ENCODE data around the gene LIPJ.

GRCh38 chr10:88583584-88583957 lies 3.0 kb upstream of the LIPJ start:
- no peak for TF ChIP-seq EP300 (IDR thresholded peaks at IDR 0.05; ENCODE audit: borderline replicate concordance)
- TF ChIP-seq YY1 (IDR thresholded peaks at IDR 0.05; ENCODE audit: low read depth) = no peak
- TF ChIP-seq CREB1 (IDR thresholded peaks at IDR 0.05; ENCODE audit: low read depth) = no peak
- TF ChIP-seq, protein P1, sequence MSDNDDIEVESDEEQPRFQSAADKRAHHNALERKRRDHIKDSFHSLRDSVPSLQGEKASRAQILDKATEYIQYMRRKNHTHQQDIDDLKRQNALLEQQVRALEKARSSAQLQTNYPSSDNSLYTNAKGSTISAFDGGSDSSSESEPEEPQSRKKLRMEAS (IDR thresholded peaks at IDR 0.05) = no peak
- TF ChIP-seq EGR1 (IDR thresholded peaks at IDR 0.05) = no peak
- no peak for TF ChIP-seq TAF1 (IDR thresholded peaks at IDR 0.05; ENCODE audit: low read depth)
- TF ChIP-seq RAD21 (IDR thresholded peaks at IDR 0.05; ENCODE audit: low read depth) = no peak
- TF ChIP-seq, protein P2, sequence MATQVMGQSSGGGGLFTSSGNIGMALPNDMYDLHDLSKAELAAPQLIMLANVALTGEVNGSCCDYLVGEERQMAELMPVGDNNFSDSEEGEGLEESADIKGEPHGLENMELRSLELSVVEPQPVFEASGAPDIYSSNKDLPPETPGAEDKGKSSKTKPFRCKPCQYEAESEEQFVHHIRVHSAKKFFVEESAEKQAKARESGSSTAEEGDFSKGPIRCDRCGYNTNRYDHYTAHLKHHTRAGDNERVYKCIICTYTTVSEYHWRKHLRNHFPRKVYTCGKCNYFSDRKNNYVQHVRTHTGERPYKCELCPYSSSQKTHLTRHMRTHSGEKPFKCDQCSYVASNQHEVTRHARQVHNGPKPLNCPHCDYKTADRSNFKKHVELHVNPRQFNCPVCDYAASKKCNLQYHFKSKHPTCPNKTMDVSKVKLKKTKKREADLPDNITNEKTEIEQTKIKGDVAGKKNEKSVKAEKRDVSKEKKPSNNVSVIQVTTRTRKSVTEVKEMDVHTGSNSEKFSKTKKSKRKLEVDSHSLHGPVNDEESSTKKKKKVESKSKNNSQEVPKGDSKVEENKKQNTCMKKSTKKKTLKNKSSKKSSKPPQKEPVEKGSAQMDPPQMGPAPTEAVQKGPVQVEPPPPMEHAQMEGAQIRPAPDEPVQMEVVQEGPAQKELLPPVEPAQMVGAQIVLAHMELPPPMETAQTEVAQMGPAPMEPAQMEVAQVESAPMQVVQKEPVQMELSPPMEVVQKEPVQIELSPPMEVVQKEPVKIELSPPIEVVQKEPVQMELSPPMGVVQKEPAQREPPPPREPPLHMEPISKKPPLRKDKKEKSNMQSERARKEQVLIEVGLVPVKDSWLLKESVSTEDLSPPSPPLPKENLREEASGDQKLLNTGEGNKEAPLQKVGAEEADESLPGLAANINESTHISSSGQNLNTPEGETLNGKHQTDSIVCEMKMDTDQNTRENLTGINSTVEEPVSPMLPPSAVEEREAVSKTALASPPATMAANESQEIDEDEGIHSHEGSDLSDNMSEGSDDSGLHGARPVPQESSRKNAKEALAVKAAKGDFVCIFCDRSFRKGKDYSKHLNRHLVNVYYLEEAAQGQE (IDR thresholded peaks at IDR 0.05; ENCODE audit: low read depth) = no peak
- TF ChIP-seq NFIC (IDR thresholded peaks at IDR 0.05) = no peak

Data from Ishikawa (cell line).